Endothelial cell of umbilical vein (primary cell): ENCODE measurements around the gene COA7. TPM values are rescaled to one million over a fixed set of nuclear protein-coding genes. Genes with fewer than 3 reads are reported as not detected.

Experiments used
- BruUV-seq: library from RNA; stranded (reverse); fragments of 400-500 nt; replicated peaks from 2 replicates; lab custom pipeline; 2021; lab: Mats Ljungman, UMichigan
- CTCF ChIA-PET: fragments of 300-600, 350-600 bp; sonication (Branson Sonifier 250); formaldehyde crosslinking; loops from one replicate; lab custom pipeline; 2021; ENCODE audit warnings: antibody characterized with exemption, inconsistent platforms; lab: Charles Lee
- POLR2A ChIA-PET: fragments of 300-600, 350-600 bp; sonication (Branson Sonifier 250); formaldehyde crosslinking; loops from one replicate; lab custom pipeline; 2021; ENCODE audit warnings: antibody characterized with exemption, inconsistent platforms; lab: Charles Lee
- DNase-seq: peaks from one replicate; pipeline ENCODE4 v3.0.0-alpha.2; 2011; ENCODE audit warnings: low read depth, low spot score
- FAIRE-seq: peaks from 2 replicates; lab custom pipeline; 2011; peaks lifted over from hg19 to GRCh38; lab: Jason Lieb, UNC
- H2AFZ ChIP-seq: 2 replicates; pipeline ENCODE4 v1.6.0; 2012; ENCODE audit warnings: low read depth, low read length, control low read depth, inconsistent platforms
- H3K27ac ChIP-seq: 2 replicates; pipeline ENCODE4 v1.5.1; 2011; ENCODE audit warnings: low read depth, mild to moderate bottlenecking, control low read depth, low read length, moderate library complexity; ENCODE audit not compliant: insufficient read depth
- H3K27me3 ChIP-seq, 2 experiments: 2 replicates each; pipeline versions ENCODE4 v1.6.0 to v1.6.1; 2011; ENCODE audit warnings: low read length in 2 of 2, mixed read lengths in 1 of 2; ENCODE audit not compliant: control insufficient read depth in 2 of 2, insufficient read depth in 2 of 2
- H3K36me3 ChIP-seq, 2 experiments: 2 replicates in 1 of 2; 3 replicates in 1 of 2; pipeline ENCODE4 v1.5.1; 2011; ENCODE audit warnings: low read length in 2 of 2, mild to moderate bottlenecking in 1 of 2, moderate library complexity in 1 of 2; ENCODE audit not compliant: control insufficient read depth in 2 of 2, insufficient read depth in 2 of 2; ENCODE audit errors: extremely low read depth in 1 of 2
- H3K4me1 ChIP-seq: 3 replicates; pipeline ENCODE4 v1.5.1; 2011; ENCODE audit warnings: mild to moderate bottlenecking, low read length; ENCODE audit not compliant: control insufficient read depth, insufficient read depth; ENCODE audit errors: extremely low read depth
- H3K4me2 ChIP-seq: 2 replicates; pipeline ENCODE4 v1.6.1; 2011; ENCODE audit warnings: low read length, control low read depth, mixed read lengths; ENCODE audit not compliant: insufficient read depth
- H3K4me3 ChIP-seq, 3 experiments: fragments of 200-600 bp in 1 of 3; sonication (generic), shearing (Covaris generic) in 1 of 3; replicated peaks in 1 of 3; 2 replicates each; pipeline ENCODE4 v1.5.1; 2011 to 2016; ENCODE audit warnings: control low read depth in 3 of 3, low read length in 3 of 3, mild to moderate bottlenecking in 2 of 3, inconsistent platforms in 1 of 3, low read depth in 1 of 3, moderate library complexity in 1 of 3; ENCODE audit not compliant: insufficient read depth in 1 of 3
- H3K79me2 ChIP-seq: 2 replicates; pipeline ENCODE4 v1.6.0; 2012; ENCODE audit warnings: low read length, inconsistent platforms; ENCODE audit not compliant: control insufficient read depth, insufficient read depth
- H3K9ac ChIP-seq: replicated peaks from 2 replicates; pipeline ENCODE3; 2011; ENCODE audit warnings: low read length, control low read depth; ENCODE audit not compliant: insufficient read depth; ENCODE audit errors: extremely low read depth
- H3K9me1 ChIP-seq: replicated peaks from 3 replicates; pipeline ENCODE4 v1.6.0; 2011; ENCODE audit warnings: mild to moderate bottlenecking, low read length; ENCODE audit not compliant: control insufficient read depth, insufficient read depth; ENCODE audit errors: extremely low read depth
- H3K9me3 ChIP-seq: replicated peaks from 2 replicates; pipeline ENCODE4 v1.5.1; 2012; ENCODE audit warnings: low read length, inconsistent platforms; ENCODE audit not compliant: control insufficient read depth, insufficient read depth
- H4K20me1 ChIP-seq: replicated peaks from 2 replicates; pipeline ENCODE3; 2011; ENCODE audit warnings: mild to moderate bottlenecking, low read length; ENCODE audit not compliant: control insufficient read depth, insufficient read depth; ENCODE audit errors: extremely low read depth
- CTCF ChIP-seq, 2 donors: IDR thresholded peaks; 1 replicate in 1 of 2; 2 replicates in 1 of 2; pipeline ENCODE4 v1.5.1; 2011; ENCODE audit warnings: low read length in 2 of 2, mild to moderate bottlenecking in 2 of 2, moderate library complexity in 2 of 2, control low read depth in 1 of 2, inconsistent platforms in 1 of 2, low read depth in 1 of 2; ENCODE audit not compliant: insufficient read depth in 1 of 2; ENCODE audit errors: extremely low read depth in 1 of 2
- EZH2 ChIP-seq: IDR thresholded peaks from 2 replicates; pipeline ENCODE4 v1.6.1; 2012; ENCODE audit warnings: borderline replicate concordance, low read depth, mild to moderate bottlenecking, moderate library complexity, low read length, inconsistent platforms; ENCODE audit not compliant: severe bottlenecking
- FOS ChIP-seq: IDR thresholded peaks from 2 replicates; pipeline ENCODE4 v1.6.1; 2011; ENCODE audit warnings: mild to moderate bottlenecking, low read length, moderate library complexity, borderline replicate concordance; ENCODE audit not compliant: insufficient read depth
- GATA2 ChIP-seq: IDR thresholded peaks from 2 replicates; pipeline ENCODE4 v1.7.0; 2011; ENCODE audit warnings: low read depth, mild to moderate bottlenecking, moderate library complexity, mixed read lengths, low read length; ENCODE audit not compliant: insufficient read length, insufficient read depth
- JUN ChIP-seq: IDR thresholded peaks from 2 replicates; pipeline ENCODE4 v1.6.1; 2011; ENCODE audit warnings: borderline replicate concordance, low read depth; ENCODE audit not compliant: insufficient read length, insufficient read depth
- MAX ChIP-seq: IDR thresholded peaks from 2 replicates; pipeline ENCODE4 v1.6.1; 2011; ENCODE audit not compliant: insufficient read depth, insufficient read length
- MYC ChIP-seq: IDR thresholded peaks from one replicate; pipeline ENCODE4 v1.6.1; 2011; ENCODE audit warnings: mild to moderate bottlenecking, low read depth, low read length
- POLR2A ChIP-seq: IDR thresholded peaks from 2 replicates; pipeline ENCODE4 v1.6.1; 2012; ENCODE audit warnings: low read depth, mild to moderate bottlenecking, control low read depth, low read length
- POLR2AphosphoS5 ChIP-seq: IDR thresholded peaks from 2 replicates; pipeline ENCODE4 v1.6.1; 2012; ENCODE audit warnings: low read depth, mild to moderate bottlenecking, control low read depth, low read length, moderate library complexity; ENCODE audit not compliant: insufficient read depth
- dilution Hi-C: fragments of 300-500 bp; cut with MboI; formaldehyde crosslinking; loops from one replicate; pipeline ENCODE4 v1.15.0; 2019; ENCODE audit warnings: low sequenced_read_pairs; ENCODE audit not compliant: extremely low pct_ligation_motif_present
- intact Hi-C: fragments of 100-400 bp; cut with micrococcal nuclease; formaldehyde crosslinking; loops from one replicate; pipeline ENCODE4 v1.10.0; 2022
- polyA plus RNA-seq, 4 experiments: library from polyadenylated mRNA; depleted of rRNA in 3 of 4; stranded (reverse) in 3 of 4; unstranded in 1 of 4; fragments of >200 nt; gene quantifications; 2 replicates each; pipeline versions ENCODE4 v1.2.1 to v1.2.3, GENCODE V29; 2011 to 2012; ENCODE audit warnings: missing spikeins in 1 of 4
- total RNA-seq: library from RNA; stranded (reverse); gene quantifications from 2 replicates; pipeline ENCODE4 v1.2.3, GENCODE V29; 2021

COA7 gene
- total and polyA plus RNA-seq, 2 donors (not counting 3 experiments of a cell fraction or from before 2014, with no cell fraction given) = 11.7 to 28.6 TPM

GRCh38 chr1:52713590-52713989, 15.4 kb upstream of the COA7 start:
- dilution Hi-C loops = no loop called here
- POLR2A ChIA-PET = no interaction called here

More at GRCh38 chr1:52713590-52713989, 15.4 kb upstream of the COA7 start:
- intact Hi-C loops = no loop called here
- no TSS peak for BruUV-seq
- no peaks in the 10 kb centered on the region for H3K9me3 ChIP-seq
- TF ChIP-seq MAX (no peak), GATA2 (no peak), CTCF (IDR thresholded peaks at IDR 0.05; ENCODE audit: extremely low read depth in 1 of 2, insufficient read depth in 1 of 2, low read depth in 1 of 2, low read length in 2 of 2) (no peak), JUN (no peak), MYC (no peak), POLR2AphosphoS5 (no peak), POLR2A (no peak), EZH2 (no peak), FOS (no peak)
- H3K9me1 ChIP-seq = no peaks in the 10 kb centered on the region
- no peak overlapping the region for H2AFZ ChIP-seq
- no peak for FAIRE-seq
- CTCF ChIA-PET = interaction anchor here (1.0 kb wide), 1 partner anchor 13 kb away, joined by 3 read pairs; the partner anchor contains the start of gene ZYG11B
- H4K20me1 ChIP-seq = no peaks in the 10 kb centered on the region
- no peaks in the 10 kb centered on the region for H3K79me2 ChIP-seq
- no peak overlapping the region for H3K4me3 ChIP-seq
- no peak overlapping the region for H3K27ac ChIP-seq
- no peak for DNase-seq
- H3K9ac ChIP-seq = no peak overlapping the region
- no peak overlapping the region for H3K4me2 ChIP-seq
- H3K36me3 ChIP-seq = no peaks in the 10 kb centered on the region
- H3K27me3 ChIP-seq = peaks cover 0 to 2% of the 10 kb centered on the region in 2 experiments
- H3K4me1 ChIP-seq = no peaks in the 10 kb centered on the region
